CD4-positive, alpha-beta T cell treated with Interleukin-10 for 1 hour (primary cell): Measurements from ENCODE around the gene SCD5.

Source experiments
- DNase-seq: peaks from one replicate; pipeline ENCODE4 v3.0.0-alpha.2; 2020

SCD5 gene

DNA sequence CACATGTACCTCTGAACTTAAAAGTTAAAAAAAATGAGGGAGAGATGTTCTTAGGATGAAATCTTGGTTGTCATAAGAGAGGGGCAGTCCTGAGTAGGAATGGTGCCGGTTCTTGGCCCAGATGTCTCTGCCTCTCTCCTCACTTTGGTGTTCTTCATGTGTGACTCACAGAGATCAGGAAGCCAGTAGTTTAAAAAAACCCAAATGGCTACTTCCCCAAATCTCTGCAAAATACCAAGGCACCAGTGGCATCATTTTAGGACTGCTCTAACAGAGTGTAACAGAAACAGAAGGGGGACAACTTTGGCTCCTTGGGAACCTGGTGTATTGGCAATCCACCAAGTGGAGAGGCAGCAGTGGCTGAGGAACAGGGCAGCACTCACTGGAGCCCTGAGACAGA, 116.8 kb downstream of the SCD5 start:
- DNase-seq = no peak

DNA sequence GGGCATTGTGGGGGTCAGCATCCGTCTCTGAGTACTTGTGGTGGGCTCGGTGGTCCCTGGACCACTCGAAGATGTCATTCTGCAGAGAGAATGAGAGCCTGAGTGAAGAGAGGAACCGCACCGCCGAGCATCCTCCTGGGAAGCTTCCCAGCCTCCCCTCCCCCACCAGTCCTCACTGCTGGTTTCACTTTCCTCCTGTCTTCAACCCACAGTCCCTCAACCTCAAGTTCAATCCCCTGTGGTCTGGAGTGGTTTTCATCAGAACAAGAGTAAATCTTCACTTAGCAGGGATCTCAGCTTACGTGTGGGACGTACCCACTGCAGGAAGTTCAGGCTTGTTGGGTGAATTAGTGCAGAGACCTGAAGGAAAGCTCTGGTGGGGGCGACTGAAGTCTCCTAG, 117.8 kb downstream of the SCD5 start:
- DNase-seq = no peak

- no peak for DNase-seq
Measured at GRCh38 chr4:82679531-82679930, 119.1 kb downstream of the SCD5 start.

DNA sequence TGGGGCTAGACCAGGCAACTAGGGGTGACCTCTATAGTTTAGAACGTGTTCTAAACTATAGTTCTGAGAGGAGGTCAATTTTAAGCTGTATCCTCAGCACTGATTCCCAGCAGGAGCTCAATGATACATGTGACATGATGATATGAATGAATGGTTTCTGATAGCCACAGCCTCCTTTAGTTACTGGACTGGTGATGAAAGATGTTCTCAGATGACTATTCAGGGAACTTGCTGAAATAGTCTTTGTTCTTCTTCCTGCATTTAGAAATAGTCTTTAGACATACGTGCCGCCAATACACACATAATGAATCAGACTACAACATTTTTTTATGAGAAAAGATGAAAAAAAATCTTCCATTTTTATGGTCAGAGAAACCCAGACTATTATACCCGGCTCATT, 120.5 kb downstream of the SCD5 start:
- DNase-seq = no peak

DNA sequence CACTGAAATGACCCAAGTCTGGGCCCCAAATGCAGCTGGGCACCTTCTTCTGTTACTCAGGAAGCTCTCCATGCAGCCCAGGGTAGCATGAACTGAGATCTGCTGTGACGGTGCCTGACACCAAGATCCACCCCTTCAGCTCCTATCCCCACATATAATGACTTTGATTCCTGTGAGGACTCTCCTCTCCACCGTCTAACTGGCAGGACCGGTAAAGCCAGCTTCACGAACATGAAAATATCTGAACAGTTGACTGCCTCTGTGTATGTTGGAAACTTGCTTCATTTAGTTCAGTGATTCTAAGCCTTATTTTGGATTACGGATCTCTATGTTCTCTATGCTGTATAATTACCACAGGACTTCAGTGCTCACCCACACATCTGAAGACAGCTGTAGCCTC, 121.3 kb downstream of the SCD5 start:
- DNase-seq = no peak

DNA sequence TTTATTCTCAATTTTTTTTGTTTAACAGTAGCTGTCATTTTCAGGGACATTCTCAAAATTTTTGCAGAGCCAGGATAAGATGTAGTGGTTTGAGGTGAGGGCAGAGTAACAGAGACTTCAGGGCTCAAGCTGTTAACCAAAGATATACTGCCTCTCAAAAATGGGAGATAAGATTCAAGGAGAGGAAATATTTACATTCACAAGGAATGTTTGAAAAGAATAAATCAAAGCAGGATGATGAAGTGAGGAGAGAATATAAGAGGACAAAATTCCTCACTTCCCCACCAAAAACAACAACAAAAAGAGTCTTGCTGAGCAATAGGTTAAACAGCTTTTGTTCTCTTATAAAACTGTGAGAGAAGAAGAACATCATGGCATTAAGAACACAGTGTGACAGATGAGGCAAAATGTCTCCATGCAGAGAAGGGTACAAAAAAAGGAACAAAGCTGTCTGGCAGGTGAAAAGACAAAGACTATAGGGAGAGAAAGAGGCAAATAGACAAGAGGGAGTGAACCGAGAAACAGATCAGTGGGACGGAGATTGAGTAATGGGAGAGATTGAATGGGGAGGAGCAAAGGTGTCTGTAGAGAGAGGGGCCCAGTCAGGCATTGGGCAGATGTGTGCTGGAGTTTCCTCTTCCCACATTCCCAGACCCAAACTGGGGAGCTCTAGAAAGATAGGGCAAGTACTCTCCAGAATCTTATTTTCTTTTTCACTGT, 130.7 kb downstream of the SCD5 start:
- DNase-seq = no peak

DNA sequence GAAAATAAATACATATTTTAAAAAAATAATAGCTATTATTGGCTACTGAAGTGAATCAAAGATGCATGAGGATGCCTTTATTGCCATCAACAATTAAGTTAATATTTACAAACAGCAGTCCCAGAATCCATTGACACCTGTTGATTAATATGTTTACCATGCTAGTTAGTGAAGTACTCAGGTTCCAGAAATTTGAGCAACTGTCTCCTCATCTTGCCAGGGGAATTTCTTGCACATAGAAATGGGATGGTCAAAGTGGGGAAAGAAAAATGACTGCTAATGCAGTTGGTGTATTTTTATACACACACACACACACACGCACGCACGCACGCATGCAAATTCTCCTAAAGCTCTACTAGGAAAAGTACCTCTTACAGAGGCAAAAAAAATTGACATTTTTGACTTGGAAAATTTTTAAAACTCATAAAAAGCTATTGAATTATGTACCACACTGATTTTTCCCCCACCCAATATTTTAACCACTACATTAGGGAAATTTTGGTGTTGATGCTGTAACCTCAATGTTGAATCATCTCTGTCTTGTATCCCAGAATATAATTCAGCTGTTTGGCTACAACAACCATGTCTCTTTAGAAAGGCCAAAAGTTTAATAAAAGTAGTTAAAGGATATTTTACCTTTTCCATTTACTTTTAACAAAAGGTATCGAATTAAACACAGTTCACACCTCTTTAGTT, 131.5 kb downstream of the SCD5 start:
- no peak for DNase-seq

- no peak for DNase-seq
Measured at GRCh38 chr4:82661181-82661992, 137.2 kb downstream of the SCD5 start.

GRCh38 chr4:82652062-82652461, 146.5 kb downstream of the SCD5 start:
- no peak for DNase-seq

DNA sequence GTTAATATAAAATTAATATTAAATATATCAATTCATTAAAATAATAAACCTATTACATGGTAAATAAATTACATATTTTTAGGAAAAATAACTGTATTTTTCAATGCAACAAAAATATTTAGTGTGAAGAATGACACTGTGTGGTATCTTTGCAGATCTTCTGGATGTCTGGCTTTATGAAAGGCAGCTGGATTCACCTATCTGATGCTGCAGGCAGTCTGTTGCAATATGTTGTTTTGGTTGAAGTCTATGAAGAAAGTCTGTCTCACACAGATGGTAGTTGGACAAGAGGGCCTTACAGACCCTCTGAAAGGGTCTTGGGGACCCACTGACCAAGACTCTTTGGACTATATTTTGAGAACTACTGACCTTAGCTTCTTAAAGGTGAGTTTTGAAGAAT, 147.7 kb downstream of the SCD5 start:
- no peak for DNase-seq

- DNase-seq = no peak
Measured at GRCh38 chr4:82648356-82648755, 150.2 kb downstream of the SCD5 start.

GRCh38 chr4:82645936-82646565, 152.5 kb downstream of the SCD5 start:
- DNase-seq = no peak

- DNase-seq = no peak
Measured at GRCh38 chr4:82644734-82645126, 153.9 kb downstream of the SCD5 start.

DNA sequence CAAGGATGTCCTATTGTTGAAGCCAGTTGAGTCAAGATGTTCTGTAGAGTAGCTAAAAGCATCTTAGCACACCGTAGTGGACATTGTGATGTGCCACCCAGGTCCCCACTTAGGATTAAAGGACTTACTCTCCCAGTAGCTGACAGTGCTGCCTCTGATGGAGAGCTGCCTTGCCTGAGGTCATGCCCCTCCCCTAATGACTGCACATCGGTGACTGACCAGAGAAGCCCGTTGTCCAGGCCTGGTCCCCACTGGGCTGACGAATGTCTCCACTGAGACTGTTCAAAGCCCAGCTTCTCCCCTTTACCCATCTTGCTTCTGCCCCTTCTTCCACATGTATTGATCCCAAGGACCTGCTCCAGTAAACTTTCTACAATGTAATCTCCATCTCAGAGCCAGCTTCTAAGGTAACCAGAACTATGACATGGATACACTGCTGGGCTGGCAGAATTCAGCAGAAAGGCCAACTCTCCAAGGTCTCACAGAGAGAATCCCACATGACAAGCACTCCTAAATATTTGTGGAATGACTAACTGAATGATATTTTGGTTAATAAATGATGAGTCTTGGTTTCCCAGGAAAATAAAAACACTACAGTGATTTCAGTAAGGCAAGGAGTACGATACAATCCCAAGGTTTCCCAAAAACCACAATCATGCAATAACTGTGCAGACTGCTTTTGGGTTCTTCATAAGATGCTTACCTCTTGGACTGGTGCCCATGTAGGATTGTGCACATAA, 154.4 kb downstream of the SCD5 start:
- DNase-seq = no peak

DNA sequence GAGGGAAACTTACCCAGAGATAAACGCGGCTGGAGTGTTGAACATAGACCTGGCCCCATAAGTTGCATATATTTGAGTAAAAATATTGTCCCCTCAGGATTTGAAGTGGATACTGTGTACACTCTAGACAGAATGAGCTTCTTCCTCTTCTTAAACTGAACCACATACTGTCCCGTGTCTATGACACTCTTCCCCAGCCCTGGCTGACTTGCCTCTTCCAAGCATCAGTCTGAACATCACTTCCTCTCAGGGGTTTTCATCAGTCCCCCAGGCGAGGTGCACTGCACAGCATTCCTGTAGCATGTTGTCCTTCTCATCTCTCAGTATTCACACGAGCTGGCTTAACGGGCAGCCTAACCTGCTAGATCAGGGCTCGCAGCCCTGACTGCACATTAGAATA, 156.3 kb downstream of the SCD5 start:
- no peak for DNase-seq

GRCh38 chr4:82640540-82640939, 158.1 kb downstream of the SCD5 start:
- DNase-seq = no peak

DNA sequence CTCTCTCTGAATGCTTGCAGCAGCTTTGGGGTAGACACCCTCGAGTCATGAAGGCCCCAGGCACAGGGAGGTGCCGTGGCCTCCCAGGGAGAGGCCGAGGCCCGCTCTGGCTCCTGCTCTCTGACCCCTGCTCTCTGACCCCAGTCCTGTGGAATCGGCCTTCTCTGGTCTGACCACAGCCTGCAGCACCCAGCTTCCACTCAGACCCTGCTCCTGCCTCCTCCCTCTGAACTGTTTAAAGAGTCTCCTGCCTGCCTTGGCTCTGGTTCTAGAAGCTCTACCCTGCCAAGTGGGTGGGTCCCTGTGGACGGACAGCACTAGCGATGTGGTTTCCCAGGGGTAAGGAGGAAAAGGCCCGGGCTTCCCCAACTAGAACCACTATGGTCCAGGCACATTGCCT, 158.6 kb downstream of the SCD5 start:
- no peak for DNase-seq

GRCh38 chr4:82638479-82638878, 160.1 kb downstream of the SCD5 start:
- no peak for DNase-seq

- DNase-seq = no peak
Measured at GRCh38 chr4:82630079-82630478, 168.5 kb downstream of the SCD5 start.

GRCh38 chr4:82629238-82630000, 169.2 kb downstream of the SCD5 start:
- DNase-seq = no peak

- no peak for DNase-seq
Measured at GRCh38 chr4:82626251-82626868, 172.2 kb downstream of the SCD5 start.
